Thoracic aorta (tissue), 2 donors: Measurements from ENCODE around the gene ATP4A. TPM values are rescaled to one million over a fixed set of nuclear protein-coding genes. Genes with fewer than 3 reads are reported as not detected.

Experiments
- ATAC-seq: fragments of 150-250 bp; one replicate; pipeline ENCODE4 v1.8.0; 2017; ENCODE audit warnings: low read depth; ENCODE audit not compliant: insufficient number of reproducible peaks, low FRiP score
- DNase-seq: peaks from one replicate; pipeline ENCODE4 v3.0.0-alpha.2; 2020; ENCODE audit warnings: low spot score
- H3K27ac ChIP-seq, 2 donors: fragments of 200-600 bp; sonication (generic); 1 replicate in 1 of 2; 2 replicates in 1 of 2; pipeline ENCODE4 v1.5.1; 2016; ENCODE audit warnings: mild to moderate bottlenecking in 2 of 2, moderate library complexity in 2 of 2
- H3K27me3 ChIP-seq: fragments of 200-600 bp; sonication (generic); replicated peaks from 2 replicates; pipeline ENCODE4 v1.6.0; 2016; ENCODE audit warnings: mild to moderate bottlenecking; ENCODE audit not compliant: insufficient read depth
- H3K36me3 ChIP-seq: fragments of 200-600 bp; sonication (generic); one replicate; pipeline ENCODE4 v1.5.1; 2016
- H3K4me1 ChIP-seq, 2 donors: fragments of 200-600 bp; sonication (generic); 1 replicate in 1 of 2; 2 replicates in 1 of 2; pipeline versions ENCODE4 v1.5.1 to v1.6.0; 2016; ENCODE audit warnings: low read depth in 2 of 2, mild to moderate bottlenecking in 1 of 2; ENCODE audit not compliant: control insufficient read depth in 1 of 2
- H3K4me3 ChIP-seq: fragments of 200-600 bp; sonication (generic); 2 replicates; pipeline ENCODE4 v1.5.1; 2016; ENCODE audit warnings: mild to moderate bottlenecking
- H3K9me3 ChIP-seq: fragments of 200-600 bp; sonication (generic); 2 replicates; pipeline ENCODE4 v1.5.1; 2016
- CTCF ChIP-seq: fragments of 200-600 bp; sonication (generic); IDR thresholded peaks from one replicate; pipeline ENCODE4 v1.5.1; 2019; ENCODE audit warnings: antibody characterized with exemption
- total RNA-seq, 2 donors: library from RNA; depleted of rRNA; stranded (reverse); fragments of >200 nt; gene quantifications; one replicate each; pipeline versions ENCODE4 v1.1.0 to v1.2.3, GENCODE V29; 2016

Gene ATP4A
- total RNA-seq, 2 donors from 2014 or later, result 0.35 TPM; not detected in 1

GRCh38 chr19:35543280-35544109, 20.0 kb downstream of the ATP4A start:
- peaks cover 8 to 21% of the 10 kb centered on the region in 2 donors for H3K4me1 ChIP-seq
- DNase-seq, result no peak
- H3K27me3 ChIP-seq, result no peaks in the 10 kb centered on the region
- no peak overlapping the region for H3K27ac ChIP-seq
- no peak for TF ChIP-seq CTCF
- H3K36me3 ChIP-seq, result no peaks in the 10 kb centered on the region
- no peaks in the 10 kb centered on the region for H3K9me3 ChIP-seq
- H3K4me3 ChIP-seq, result no peak overlapping the region
- ATAC-seq, result no peak

DNA sequence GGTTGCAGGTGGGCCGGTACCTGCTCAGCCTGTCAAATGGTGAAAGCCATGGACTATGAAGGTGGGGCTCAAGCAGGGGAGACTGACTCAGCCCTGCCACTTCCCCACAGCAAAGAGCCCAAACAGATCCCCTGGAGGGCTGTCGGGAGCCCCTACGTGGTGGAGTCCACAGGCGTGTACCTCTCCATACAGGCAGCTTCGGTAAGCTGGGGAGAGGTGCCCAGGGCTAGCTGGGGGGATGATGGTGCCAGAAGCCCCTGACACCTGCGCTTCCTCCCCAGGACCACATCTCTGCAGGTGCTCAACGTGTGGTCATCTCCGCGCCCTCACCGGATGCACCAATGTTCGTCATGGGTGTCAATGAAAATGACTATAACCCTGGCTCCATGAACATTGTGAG, 21.2 kb downstream of the ATP4A start:
- Histone ChIP-seq H3K4me1 (peaks cover 8 to 21% of the 10 kb centered on the region in 2 donors), H3K4me3 (no peak overlapping the region), H3K36me3 (no peaks in the 10 kb centered on the region), H3K27ac (no peak overlapping the region), H3K9me3 (no peaks in the 10 kb centered on the region), H3K27me3 (no peaks in the 10 kb centered on the region)
- no peak for DNase-seq
- no peak for ATAC-seq
- TF ChIP-seq CTCF, result no peak

- no peak overlapping the region for H3K27ac ChIP-seq
- peaks cover 0 to 8% of the 10 kb centered on the region in 2 donors for H3K4me1 ChIP-seq
Observed at GRCh38 chr19:35540356-35540927, 23.0 kb downstream of the ATP4A start.

DNA sequence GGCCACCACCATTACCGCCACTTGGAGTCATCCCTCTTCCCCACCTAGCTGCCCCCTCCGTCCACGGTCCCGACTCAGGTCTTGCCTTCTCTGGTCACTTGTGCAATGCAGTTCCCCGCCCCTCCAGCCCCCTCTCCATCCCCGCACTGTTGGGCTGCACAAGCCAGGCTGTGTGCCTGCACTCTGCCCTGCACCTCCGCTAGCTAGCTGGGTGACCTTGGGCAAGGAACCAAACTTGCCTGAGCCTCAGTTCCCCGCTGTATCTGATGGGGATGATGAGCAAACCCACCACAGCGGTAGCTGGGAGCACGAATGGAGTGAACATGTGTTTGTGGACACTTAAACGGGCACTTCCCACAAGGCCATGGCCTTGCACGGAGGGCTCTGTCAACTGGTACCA, 23.6 kb downstream of the ATP4A start:
- H3K27ac ChIP-seq, result no peak overlapping the region
- H3K4me3 ChIP-seq, result no peak overlapping the region
- H3K27me3 ChIP-seq, result no peaks in the 10 kb centered on the region
- H3K4me1 ChIP-seq, result peaks cover 0 to 7% of the 10 kb centered on the region in 2 donors
- no peak for ATAC-seq
- no peaks in the 10 kb centered on the region for H3K36me3 ChIP-seq
- TF ChIP-seq CTCF, result no peak
- H3K9me3 ChIP-seq, result no peaks in the 10 kb centered on the region
- DNase-seq, result no peak

More at GRCh38 chr19:35540356-35540927, 23.0 kb downstream of the ATP4A start:
- ATAC-seq (no peak), DNase-seq (no peak)
- H3K27me3 ChIP-seq, result no peaks in the 10 kb centered on the region
- H3K9me3 ChIP-seq, result no peaks in the 10 kb centered on the region
- no peak for TF ChIP-seq CTCF
- H3K36me3 ChIP-seq, result no peaks in the 10 kb centered on the region
- no peak overlapping the region for H3K4me3 ChIP-seq

- Histone ChIP-seq H3K27ac (no peak overlapping the region), H3K4me3 (no peak overlapping the region), H3K27me3 (no peaks in the 10 kb centered on the region), H3K4me1 (peaks cover 0 to 2% of the 10 kb centered on the region in 2 donors), H3K36me3 (no peaks in the 10 kb centered on the region), H3K9me3 (no peaks in the 10 kb centered on the region)
- DNase-seq (no peak), ATAC-seq (no peak)
- no peak for TF ChIP-seq CTCF
Observed at GRCh38 chr19:35539314-35539713, 24.1 kb downstream of the ATP4A start.
